ENCODE measurements around the gene KCNQ1. TPM values are rescaled to one million over a fixed set of nuclear protein-coding genes. Genes with fewer than 3 reads are reported as not detected.

The KCNQ1 gene
- total and polyA plus RNA-seq, 2 of the 13 experiments (the other 11 are each of a cell fraction or from before 2014, with no cell fraction given) = 0.02 to 0.08 TPM

- TF ChIP-seq ZBTB20 (CRISPR knock-in tag; IDR thresholded peaks at IDR 0.05; ENCODE audit: borderline replicate concordance, low read depth) (no peak), CAMTA2 (CRISPR knock-in tag; IDR thresholded peaks at IDR 0.05; ENCODE audit: borderline replicate concordance) (no peak), ARID5B (CRISPR knock-in tag; IDR thresholded peaks at IDR 0.05) (no peak), ZNF781 (CRISPR knock-in tag; IDR thresholded peaks at IDR 0.05; ENCODE audit: borderline replicate concordance, not compliant biosample characterization) (no peak), ZNF382 (CRISPR knock-in tag; IDR thresholded peaks at IDR 0.05; ENCODE audit: borderline replicate concordance) (no peak), ZNF17 (CRISPR knock-in tag; IDR thresholded peaks at IDR 0.05) (no peak), ZFYVE20 (CRISPR knock-in tag; IDR thresholded peaks at IDR 0.05; ENCODE audit: borderline replicate concordance, low read depth) (no peak), HIC2 (CRISPR knock-in tag; IDR thresholded peaks at IDR 0.05; ENCODE audit: low read depth) (no peak), ZFY (CRISPR knock-in tag; IDR thresholded peaks at IDR 0.05) (peak; percentile 79), KMT2B (CRISPR knock-in tag; IDR thresholded peaks at IDR 0.05) (no peak), SRSF4 (IDR thresholded peaks at IDR 0.05; ENCODE audit: low read depth, low read length, poor library complexity, severe bottlenecking) (no peak), ZNF710 (CRISPR knock-in tag; IDR thresholded peaks at IDR 0.05; ENCODE audit: borderline replicate concordance) (no peak), ZNF296 (CRISPR knock-in tag; conservative IDR thresholded peaks at IDR 0.05) (no peak), SP2 (CRISPR knock-in tag; IDR thresholded peaks at IDR 0.05) (no peak; the same call in 1 of the 2 replicates), JDP2 (CRISPR knock-in tag; IDR thresholded peaks at IDR 0.05; ENCODE audit: borderline replicate concordance) (no peak), ZSCAN9 (CRISPR knock-in tag; IDR thresholded peaks at IDR 0.05; ENCODE audit: borderline replicate concordance) (no peak), TFDP2 (CRISPR knock-in tag; IDR thresholded peaks at IDR 0.05) (no peak), KDM5B (CRISPR knock-in tag; IDR thresholded peaks at IDR 0.05; ENCODE audit: borderline replicate concordance) (no peak)
Observed at GRCh38 chr11:2420502-2421225, 24.1 kb upstream of the KCNQ1 start (continued).

Measured in HepG2 (cell line).